Natural killer cell treated with Interleukin-12 subunit alpha and Interleukin-12 subunit beta and Interleukin-15 and Interleukin-18, amount 100 ng/mL, for 72 hours (primary cell): ENCODE results near the gene AFF3. TPM values are rescaled to one million over a fixed set of nuclear protein-coding genes. Genes with fewer than 3 reads are reported as not detected.
A peak's percentile ranks its signal among the peaks of the same experiment; 100 is the strongest.

Source experiments
- ATAC-seq, 2 donors: fragments of 150-1000 bp; cut with Tn5 transposase in 1 of 2; sonication (Bioruptor Pico), chemical (Tn5 transposase) in 1 of 2; 2 replicates each; pipeline ENCODE4 v1.10.0; 2021
- DNase-seq: peaks from one replicate; pipeline ENCODE4 v3.0.0; 2022; ENCODE audit warnings: low spot score
- H3K27ac Mint-ChIP-seq, 2 donors: 1 replicate in 1 of 2; 2 replicates in 1 of 2; pipeline ENCODE4 v1.8.0; 2022; ENCODE audit warnings: mixed read lengths in 2 of 2, mild to moderate bottlenecking in 1 of 2, moderate library complexity in 1 of 2
- H3K27me3 Mint-ChIP-seq, 2 donors: 1 replicate in 1 of 2; 2 replicates in 1 of 2; pipeline ENCODE4 v1.8.0; 2022; ENCODE audit warnings: mixed read lengths in 2 of 2
- H3K36me3 Mint-ChIP-seq: one replicate; pipeline ENCODE4 v1.8.0; 2022; ENCODE audit warnings: mixed read lengths
- H3K4me1 Mint-ChIP-seq, 2 donors: 1 replicate in 1 of 2; 2 replicates in 1 of 2; pipeline ENCODE4 v1.8.0; 2022; ENCODE audit warnings: low read depth in 2 of 2, mixed read lengths in 2 of 2, mild to moderate bottlenecking in 1 of 2
- H3K4me3 Mint-ChIP-seq: one replicate; pipeline ENCODE4 v1.8.0; 2022; ENCODE audit warnings: mixed read lengths
- H3K9me3 Mint-ChIP-seq: 2 replicates; pipeline ENCODE4 v1.8.0; 2022; ENCODE audit warnings: mixed read lengths
- total RNA-seq, 2 donors: library from RNA; stranded (reverse); gene quantifications; one replicate each; pipeline ENCODE4 v1.2.3, GENCODE V29; 2022

Gene AFF3
- total RNA-seq, 2 donors from 2014 or later = 1.5 TPM; not detected in 1

- H3K9me3 Mint-ChIP-seq = no peaks in the 10 kb centered on the region
- no peak overlapping the region for H3K27ac Mint-ChIP-seq
- no peaks in the 10 kb centered on the region for H3K4me1 Mint-ChIP-seq
- H3K27me3 Mint-ChIP-seq = peaks cover 0 to 7% of the 10 kb centered on the region in 2 donors
- ATAC-seq (no peak), DNase-seq (no peak)
- no peak overlapping the region for H3K4me3 Mint-ChIP-seq
- no peaks in the 10 kb centered on the region for H3K36me3 Mint-ChIP-seq
Measured at GRCh38 chr2:99821039-99821438, 321.4 kb downstream of the AFF3 start.

GRCh38 chr2:99819766-99820165 lies 322.6 kb downstream of the AFF3 start:
- Mint-ChIP-seq H3K4me1 (no peaks in the 10 kb centered on the region), H3K9me3 (no peaks in the 10 kb centered on the region), H3K27ac (no peak overlapping the region), H3K4me3 (no peak overlapping the region), H3K27me3 (peaks cover 2 to 13% of the 10 kb centered on the region in 2 donors), H3K36me3 (no peaks in the 10 kb centered on the region)
- ATAC-seq = peak in 1 of 2 donors; percentile 32
- DNase-seq = no peak

- Mint-ChIP-seq H3K36me3 (no peaks in the 10 kb centered on the region), H3K27ac (no peak overlapping the region), H3K4me3 (no peak overlapping the region), H3K9me3 (no peaks in the 10 kb centered on the region), H3K27me3 (peaks cover 2 to 13% of the 10 kb centered on the region in 2 donors), H3K4me1 (no peaks in the 10 kb centered on the region)
- no peak for ATAC-seq
- no peak for DNase-seq
Measured at GRCh38 chr2:99818842-99819241, 323.5 kb downstream of the AFF3 start.

- no peak overlapping the region for H3K4me3 Mint-ChIP-seq
- no peak overlapping the region for H3K27ac Mint-ChIP-seq
- no peaks in the 10 kb centered on the region for H3K36me3 Mint-ChIP-seq
- H3K27me3 Mint-ChIP-seq = peaks cover 2 to 13% of the 10 kb centered on the region in 2 donors
- no peaks in the 10 kb centered on the region for H3K4me1 Mint-ChIP-seq
- no peak for ATAC-seq
- no peak for DNase-seq
- no peaks in the 10 kb centered on the region for H3K9me3 Mint-ChIP-seq
Measured at GRCh38 chr2:99816908-99817307, 325.5 kb downstream of the AFF3 start.

DNA sequence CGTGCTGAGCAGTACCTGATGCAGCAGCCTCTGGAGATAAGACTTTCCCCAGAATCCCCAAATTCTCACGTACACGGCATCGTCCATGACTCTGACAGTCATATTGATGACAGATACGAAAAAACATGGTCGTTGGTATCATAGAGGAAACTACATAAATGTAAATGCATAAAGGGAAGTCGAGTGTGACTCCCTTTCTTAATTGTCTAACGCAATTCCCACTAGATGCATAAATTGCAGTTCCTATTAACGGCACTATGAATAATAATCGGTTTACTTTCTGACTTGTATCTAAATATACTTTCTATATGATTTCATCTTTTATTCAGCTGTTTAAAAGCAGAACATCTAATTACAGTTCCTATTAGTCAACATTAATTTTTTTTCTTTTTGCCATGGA lies 330.0 kb downstream of the AFF3 start:
- Mint-ChIP-seq H3K9me3 (no peaks in the 10 kb centered on the region), H3K36me3 (no peaks in the 10 kb centered on the region), H3K4me1 (no peaks in the 10 kb centered on the region), H3K27me3 (peaks cover 2 to 13% of the 10 kb centered on the region in 2 donors), H3K27ac (no peak overlapping the region), H3K4me3 (no peak overlapping the region)
- no peak for DNase-seq
- ATAC-seq = no peak

- DNase-seq = no peak
- Mint-ChIP-seq H3K36me3 (no peaks in the 10 kb centered on the region), H3K4me1 (no peaks in the 10 kb centered on the region), H3K9me3 (no peaks in the 10 kb centered on the region), H3K4me3 (no peak overlapping the region), H3K27ac (no peak overlapping the region), H3K27me3 (peaks cover 2 to 13% of the 10 kb centered on the region in 2 donors)
- ATAC-seq = no peak
Measured at GRCh38 chr2:99811544-99811943, 330.8 kb downstream of the AFF3 start.

GRCh38 chr2:99810225-99810624 lies 332.2 kb downstream of the AFF3 start:
- ATAC-seq = no peak
- Mint-ChIP-seq H3K4me3 (no peak overlapping the region), H3K36me3 (no peaks in the 10 kb centered on the region), H3K27me3 (no peaks in the 10 kb centered on the region), H3K4me1 (no peaks in the 10 kb centered on the region), H3K27ac (no peak overlapping the region), H3K9me3 (no peaks in the 10 kb centered on the region)
- DNase-seq = no peak

DNA sequence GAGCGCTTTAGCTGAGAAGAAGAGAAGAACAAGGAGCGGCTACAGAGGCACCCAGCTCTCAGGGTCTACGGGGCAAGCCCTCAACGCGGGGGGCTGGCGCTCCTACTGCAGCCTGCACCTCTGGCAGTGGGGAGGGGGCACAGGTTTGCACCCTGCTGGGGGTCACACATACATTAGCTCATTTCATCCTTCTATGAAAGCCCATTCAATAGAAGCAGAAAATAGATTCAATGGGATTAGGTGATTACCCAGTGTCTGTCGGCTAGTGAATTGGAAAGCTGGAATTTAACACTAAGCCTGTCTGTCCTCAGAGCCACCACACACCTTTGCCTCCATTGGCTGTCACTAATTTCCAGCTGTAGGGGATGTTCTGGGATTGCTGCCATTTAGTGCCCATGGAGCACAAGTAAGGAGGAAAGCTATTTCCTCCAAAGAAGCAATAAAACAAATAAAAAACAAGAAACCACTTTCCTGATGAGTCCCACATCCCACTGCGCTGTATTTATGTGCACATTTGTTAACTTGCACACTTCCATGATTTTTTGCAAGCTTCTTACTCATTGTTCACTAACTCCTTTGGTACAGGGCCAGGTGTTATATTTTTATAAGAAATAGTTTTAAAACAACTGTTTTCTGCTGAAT lies 333.0 kb downstream of the AFF3 start:
- H3K4me3 Mint-ChIP-seq = no peak overlapping the region
- no peaks in the 10 kb centered on the region for H3K9me3 Mint-ChIP-seq
- no peak for ATAC-seq

GRCh38 chr2:99808361-99809200 lies 333.8 kb downstream of the AFF3 start:
- Mint-ChIP-seq H3K9me3 (no peaks in the 10 kb centered on the region), H3K27me3 (no peaks in the 10 kb centered on the region), H3K4me1 (no peaks in the 10 kb centered on the region), H3K27ac (no peak overlapping the region), H3K36me3 (no peaks in the 10 kb centered on the region), H3K4me3 (no peak overlapping the region)
- ATAC-seq (no peak), DNase-seq (no peak)

More for the DNA sequence above, 333.0 kb downstream of the AFF3 start:
- no peaks in the 10 kb centered on the region for H3K36me3 Mint-ChIP-seq
- H3K27ac Mint-ChIP-seq = no peak overlapping the region
- H3K27me3 Mint-ChIP-seq = no peaks in the 10 kb centered on the region
- H3K4me1 Mint-ChIP-seq = no peaks in the 10 kb centered on the region
- DNase-seq = no peak

DNA sequence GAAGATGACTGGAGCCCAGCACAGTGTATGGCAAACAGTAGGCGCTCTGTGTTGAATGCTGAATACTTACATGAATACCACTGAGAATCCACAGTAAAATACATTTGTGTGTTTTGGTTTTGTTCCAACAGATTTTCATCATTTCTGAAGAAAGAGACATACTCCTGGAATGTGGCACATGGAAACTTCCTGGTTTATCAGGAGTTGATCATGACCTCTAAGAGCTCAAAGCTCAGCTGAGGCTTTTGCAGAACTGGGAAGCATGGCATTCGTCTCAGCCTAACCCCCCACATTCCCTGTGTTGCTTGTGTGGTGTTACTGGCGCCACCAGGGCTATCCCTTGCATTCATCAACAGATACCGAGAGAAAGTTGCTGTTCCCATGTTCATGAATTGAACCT lies 335.6 kb downstream of the AFF3 start:
- Mint-ChIP-seq H3K4me3 (no peak overlapping the region), H3K9me3 (no peaks in the 10 kb centered on the region), H3K4me1 (no peaks in the 10 kb centered on the region), H3K27me3 (no peaks in the 10 kb centered on the region), H3K36me3 (no peaks in the 10 kb centered on the region), H3K27ac (no peak overlapping the region)
- ATAC-seq (no peak), DNase-seq (no peak)

- H3K27me3 Mint-ChIP-seq = no peaks in the 10 kb centered on the region
- DNase-seq (no peak), ATAC-seq (no peak)
- no peak overlapping the region for H3K4me3 Mint-ChIP-seq
- no peaks in the 10 kb centered on the region for H3K9me3 Mint-ChIP-seq
- no peaks in the 10 kb centered on the region for H3K4me1 Mint-ChIP-seq
- no peaks in the 10 kb centered on the region for H3K36me3 Mint-ChIP-seq
- no peak overlapping the region for H3K27ac Mint-ChIP-seq
Measured at GRCh38 chr2:99805930-99806476, 336.4 kb downstream of the AFF3 start.

GRCh38 chr2:99803846-99804245 lies 338.5 kb downstream of the AFF3 start:
- DNase-seq = no peak
- Mint-ChIP-seq H3K4me1 (no peaks in the 10 kb centered on the region), H3K4me3 (no peak overlapping the region), H3K36me3 (no peaks in the 10 kb centered on the region), H3K27me3 (no peaks in the 10 kb centered on the region), H3K27ac (no peak overlapping the region), H3K9me3 (no peaks in the 10 kb centered on the region)
- no peak for ATAC-seq

GRCh38 chr2:99802734-99803133 lies 339.7 kb downstream of the AFF3 start:
- Mint-ChIP-seq H3K4me3 (no peak overlapping the region), H3K9me3 (no peaks in the 10 kb centered on the region), H3K4me1 (no peaks in the 10 kb centered on the region), H3K27ac (no peak overlapping the region), H3K27me3 (no peaks in the 10 kb centered on the region), H3K36me3 (no peaks in the 10 kb centered on the region)
- DNase-seq (no peak), ATAC-seq (no peak)

GRCh38 chr2:99801327-99801901 lies 341.0 kb downstream of the AFF3 start:
- Mint-ChIP-seq H3K27me3 (peaks cover 5 to 8% of the 10 kb centered on the region in 2 donors), H3K36me3 (peaks cover 7% of the 10 kb centered on the region), H3K4me1 (no peaks in the 10 kb centered on the region), H3K27ac (no peak overlapping the region), H3K4me3 (no peak overlapping the region), H3K9me3 (peaks cover 6% of the 10 kb centered on the region)
- no peak for DNase-seq
- ATAC-seq = no peak
